ENCODE results near the gene GRAMD2B. TPM values are rescaled to one million over a fixed set of nuclear protein-coding genes. Genes with fewer than 3 reads are reported as not detected.

Gene GRAMD2B
- total and polyA plus RNA-seq, 4 donors, result 8.5 to 19.4 (median 14.9) TPM

DNA sequence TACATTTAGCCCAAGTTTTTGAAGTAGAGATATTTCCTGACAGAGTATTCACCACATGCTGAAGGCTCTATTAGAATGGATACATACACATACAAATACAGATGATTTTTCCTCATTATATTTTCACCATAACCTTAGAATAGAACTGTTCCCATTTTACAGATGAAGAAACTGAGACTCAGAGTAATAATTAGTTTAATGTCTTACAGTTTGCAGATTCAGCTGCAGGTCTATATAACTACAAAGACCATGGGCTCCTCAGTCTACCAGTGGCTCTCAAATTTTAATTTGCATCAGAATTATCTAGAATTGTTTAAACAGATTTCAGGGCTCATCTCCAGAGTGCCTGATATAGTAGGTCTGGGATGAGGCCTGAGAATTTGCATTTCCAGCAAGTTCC is 64.4 kb downstream of the GRAMD2B start:
- no peak overlapping the region for H3K27ac ChIP-seq (ENCODE audit: low read depth in 1 of 2, low read length in 1 of 2)
- no peak for TF ChIP-seq CTCF (IDR thresholded peaks at IDR 0.05; ENCODE audit: control extremely low read depth, extremely low read depth)
- H3K9me3 ChIP-seq (ENCODE audit: control insufficient read depth in 4 of 4, insufficient read depth in 3 of 4, low read length in 3 of 4), result no peaks in the 10 kb centered on the region
- H3K4me3 ChIP-seq, result no peak overlapping the region
- peaks cover 0 to 10% (median 0%) of the 10 kb centered on the region in 5 donors for H3K4me1 ChIP-seq (ENCODE audit: control insufficient read depth in 5 of 5, insufficient read depth in 5 of 5, low read length in 5 of 5)
- peaks cover 0 to 52% (median 10%) of the 10 kb centered on the region in 4 donors for H3K36me3 ChIP-seq (ENCODE audit: control insufficient read depth in 4 of 4, insufficient read depth in 4 of 4, low read length in 4 of 4)
- H3K27me3 ChIP-seq (ENCODE audit: control insufficient read depth in 3 of 3, insufficient read depth in 3 of 3, low read length in 2 of 3), result no peaks in the 10 kb centered on the region
- DNase-seq (no peak), ATAC-seq (ENCODE audit: insufficient read depth, low FRiP score) (no peak)
- no peak overlapping the region for H3K9ac ChIP-seq (ENCODE audit: insufficient read depth in 1 of 2, low read length in 2 of 2)

DNA sequence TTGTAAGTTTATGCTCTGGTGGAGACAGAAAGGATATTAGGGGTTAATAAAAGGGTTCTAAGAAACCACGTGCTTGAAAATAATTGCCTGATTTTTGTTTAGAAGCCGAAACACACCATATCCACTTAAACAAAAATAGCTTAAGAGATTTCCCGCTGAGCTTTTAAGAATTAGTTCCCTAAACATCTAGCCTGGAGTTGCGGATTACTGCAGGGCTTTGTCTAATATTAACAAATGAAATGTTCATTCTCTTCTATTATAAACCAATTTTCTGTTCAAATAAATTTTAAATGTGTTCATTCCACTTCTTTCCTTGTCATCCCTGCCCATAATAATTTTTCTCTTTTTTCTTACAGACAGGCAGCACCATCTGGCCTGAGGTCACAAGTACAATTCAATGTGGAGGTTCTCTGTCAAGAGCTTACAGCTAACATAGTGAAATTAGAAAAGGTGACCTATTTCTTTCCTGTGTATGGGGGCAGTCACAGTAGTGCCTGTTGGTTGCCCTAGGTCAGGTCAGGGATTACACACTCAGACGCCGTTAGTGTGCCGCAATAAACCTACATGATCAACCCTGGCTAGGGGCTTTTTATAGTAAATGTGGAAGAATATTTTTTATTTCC is 65.3 kb downstream of the GRAMD2B start:
- no peak overlapping the region for H3K27ac ChIP-seq (ENCODE audit: low read depth in 1 of 2, low read length in 1 of 2)
- peaks cover 0 to 10% (median 1%) of the 10 kb centered on the region in 5 donors for H3K4me1 ChIP-seq (ENCODE audit: control insufficient read depth in 5 of 5, insufficient read depth in 5 of 5, low read length in 5 of 5)
- H3K9ac ChIP-seq (ENCODE audit: insufficient read depth in 1 of 2, low read length in 2 of 2), result no peak overlapping the region
- no peak overlapping the region for H3K4me3 ChIP-seq
- peak in 2 of 3 donors; percentile 26 to 48 for DNase-seq
- H3K36me3 ChIP-seq (ENCODE audit: control insufficient read depth in 4 of 4, insufficient read depth in 4 of 4, low read length in 4 of 4), result peaks cover 0 to 45% (median 10%) of the 10 kb centered on the region in 4 donors
- 85 to 90% methylated on average over 7 of the region's 7 CpGs for WGBS, 2 donors
- TF ChIP-seq CTCF (IDR thresholded peaks at IDR 0.05; ENCODE audit: control extremely low read depth, extremely low read depth), result no peak
- H3K27me3 ChIP-seq (ENCODE audit: control insufficient read depth in 3 of 3, insufficient read depth in 3 of 3, low read length in 2 of 3), result no peaks in the 10 kb centered on the region
- H3K9me3 ChIP-seq (ENCODE audit: control insufficient read depth in 4 of 4, insufficient read depth in 3 of 4, low read length in 3 of 4), result no peaks in the 10 kb centered on the region
- no peak for ATAC-seq (ENCODE audit: insufficient read depth, low FRiP score)

DNA sequence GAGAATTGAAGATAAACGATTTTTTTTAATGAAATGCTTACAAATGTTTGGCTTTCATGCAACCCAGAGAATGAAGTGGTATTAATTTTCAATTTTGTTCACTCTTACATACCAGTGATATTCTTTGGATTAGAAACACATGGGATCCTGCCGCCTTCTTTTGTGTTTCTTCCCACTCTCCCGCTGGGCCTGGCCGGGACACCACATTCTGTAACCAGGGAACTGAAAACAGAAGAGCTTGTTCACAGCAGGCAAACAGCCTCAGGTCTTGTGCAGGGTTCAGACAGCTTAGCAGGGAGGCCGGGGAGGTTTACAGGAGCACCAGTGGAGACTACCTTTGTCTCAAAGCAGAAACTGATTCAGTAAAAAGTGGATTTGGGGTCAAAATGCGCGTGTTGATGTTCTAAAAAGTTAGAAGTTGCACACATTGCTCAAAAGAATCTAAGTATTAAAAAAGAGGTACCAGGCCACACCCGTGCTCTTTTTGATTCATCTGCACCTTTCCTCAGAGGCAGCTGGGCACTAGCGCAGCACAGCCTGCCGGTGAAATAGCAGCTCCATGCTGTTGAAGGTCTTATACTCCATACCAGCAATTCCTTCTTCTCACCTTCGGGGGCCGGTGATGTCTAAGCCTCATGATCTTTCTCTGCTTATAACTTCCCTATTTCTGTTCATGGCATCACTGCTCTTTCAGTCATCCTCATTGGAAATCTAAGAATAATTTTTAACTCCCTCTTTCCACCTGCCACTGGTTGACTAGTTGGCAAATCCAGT is 67.1 kb downstream of the GRAMD2B start:
- no peak for ATAC-seq (ENCODE audit: insufficient read depth, low FRiP score)
- Histone ChIP-seq H3K27me3 (ENCODE audit: control insufficient read depth in 3 of 3, insufficient read depth in 3 of 3, low read length in 2 of 3) (no peaks in the 10 kb centered on the region), H3K36me3 (ENCODE audit: control insufficient read depth in 4 of 4, insufficient read depth in 4 of 4, low read length in 4 of 4) (peaks cover 0 to 33% (median 9%) of the 10 kb centered on the region in 4 donors), H3K4me1 (ENCODE audit: control insufficient read depth in 5 of 5, insufficient read depth in 5 of 5, low read length in 5 of 5) (peaks cover 0 to 10% (median 1%) of the 10 kb centered on the region in 5 donors), H3K4me3 (no peak overlapping the region), H3K9me3 (ENCODE audit: control insufficient read depth in 4 of 4, insufficient read depth in 3 of 4, low read length in 3 of 4) (no peaks in the 10 kb centered on the region), H3K9ac (ENCODE audit: insufficient read depth in 1 of 2, low read length in 2 of 2) (no peak overlapping the region), H3K27ac (ENCODE audit: low read depth in 1 of 2, low read length in 1 of 2) (no peak overlapping the region)
- 85 to 93% methylated on average over 12 of the region's 12 CpGs for WGBS, 2 donors
- no peak for TF ChIP-seq CTCF (IDR thresholded peaks at IDR 0.05; ENCODE audit: control extremely low read depth, extremely low read depth)
- DNase-seq, result no peak
